Calu3 (cell line): ENCODE measurements around the gene ELMO1. TPM values are rescaled to one million over a fixed set of nuclear protein-coding genes. Genes with fewer than 3 reads are reported as not detected.

Source experiments
- BruUV-seq: library from RNA; stranded (reverse); fragments of 400-500 nt; replicated peaks from 2 replicates; lab custom pipeline; 2021; lab: Mats Ljungman, UMichigan
- CTCF ChIA-PET: fragments of 300-600 bp; sonication (Branson Sonifier 250); formaldehyde crosslinking; loops from one replicate; lab custom pipeline; 2022; ENCODE audit warnings: antibody characterized with exemption; lab: Charles Lee
- DNase-seq: peaks from one replicate; pipeline ENCODE4 v3.0.0; 2022
- H3K27ac Mint-ChIP-seq: one replicate; pipeline ENCODE4 v1.8.0; 2022; ENCODE audit warnings: mixed read lengths; ENCODE audit not compliant: unreplicated experiment
- H3K27me3 Mint-ChIP-seq: one replicate; pipeline ENCODE4 v1.8.0; 2022; ENCODE audit warnings: mixed read lengths; ENCODE audit not compliant: unreplicated experiment
- H3K36me3 Mint-ChIP-seq: one replicate; pipeline ENCODE4 v1.8.0; 2022; ENCODE audit warnings: mild to moderate bottlenecking, moderate library complexity, mixed read lengths; ENCODE audit not compliant: insufficient read depth, unreplicated experiment
- H3K4me1 Mint-ChIP-seq: one replicate; pipeline ENCODE4 v1.8.0; 2022; ENCODE audit warnings: mild to moderate bottlenecking, low read depth, mixed read lengths; ENCODE audit not compliant: unreplicated experiment
- H3K4me3 Mint-ChIP-seq: one replicate; pipeline ENCODE4 v1.8.0; 2022; ENCODE audit warnings: mild to moderate bottlenecking, low read depth, moderate library complexity, mixed read lengths; ENCODE audit not compliant: unreplicated experiment
- H3K9me3 Mint-ChIP-seq: one replicate; pipeline ENCODE4 v1.8.0; 2022; ENCODE audit warnings: low read depth, mixed read lengths; ENCODE audit not compliant: unreplicated experiment
- intact Hi-C: fragments of 100-400 bp; cut with micrococcal nuclease; formaldehyde crosslinking; loops from one replicate; pipeline ENCODE4 v1.10.0; 2022; ENCODE audit not compliant: unreplicated experiment
- total RNA-seq: library from RNA; stranded (reverse); gene quantifications from 2 replicates; pipeline ENCODE4 v1.2.3, GENCODE V29; 2022
- TF ChIP-seq, protein P1 (sequence below): fragments of 200-600 bp; IDR thresholded peaks from one replicate; pipeline ENCODE4 v1.8.0; 2022; ENCODE audit warnings: antibody characterized with exemption; ENCODE audit not compliant: unreplicated experiment

The ELMO1 gene
- total RNA-seq, 1 experiment from 2014 or later: not detected

DNA sequence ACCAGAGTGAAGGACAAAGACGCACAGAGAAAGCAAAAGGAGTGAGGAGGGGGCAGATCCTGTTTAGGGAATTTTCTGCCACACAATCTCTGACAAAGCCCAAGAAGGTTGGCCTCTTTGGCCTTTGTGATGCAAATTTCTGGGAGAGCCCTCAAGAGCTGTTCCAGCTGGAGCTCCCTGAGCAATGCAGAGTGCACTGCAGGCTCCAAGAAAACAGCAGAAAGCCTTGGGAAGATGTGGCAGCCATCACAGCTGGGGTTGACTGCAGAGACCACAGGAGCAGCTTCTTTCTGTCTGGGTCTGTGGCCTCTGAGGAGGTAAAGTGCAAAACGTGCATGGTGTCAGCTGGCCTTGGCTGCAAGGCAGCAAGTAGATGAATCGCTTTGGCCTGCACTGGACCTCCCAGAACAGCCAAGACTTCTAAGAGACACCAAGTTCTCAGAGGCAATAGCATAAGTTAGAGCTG lies 200.2 kb downstream of the ELMO1 start:
- Mint-ChIP-seq H3K4me3 (no peak overlapping the region), H3K27me3 (peaks cover 15% of the 10 kb centered on the region), H3K4me1 (no peaks in the 10 kb centered on the region), H3K27ac (no peak overlapping the region), H3K9me3 (no peaks in the 10 kb centered on the region), H3K36me3 (no peaks in the 10 kb centered on the region)
- BruUV-seq: no TSS peak
- CTCF ChIA-PET: interaction anchor here (0.8 kb wide), 1 partner anchor 34 kb away, joined by 3 read pairs; no protein-coding TSS in a partner anchor
- TF ChIP-seq, protein P1, sequence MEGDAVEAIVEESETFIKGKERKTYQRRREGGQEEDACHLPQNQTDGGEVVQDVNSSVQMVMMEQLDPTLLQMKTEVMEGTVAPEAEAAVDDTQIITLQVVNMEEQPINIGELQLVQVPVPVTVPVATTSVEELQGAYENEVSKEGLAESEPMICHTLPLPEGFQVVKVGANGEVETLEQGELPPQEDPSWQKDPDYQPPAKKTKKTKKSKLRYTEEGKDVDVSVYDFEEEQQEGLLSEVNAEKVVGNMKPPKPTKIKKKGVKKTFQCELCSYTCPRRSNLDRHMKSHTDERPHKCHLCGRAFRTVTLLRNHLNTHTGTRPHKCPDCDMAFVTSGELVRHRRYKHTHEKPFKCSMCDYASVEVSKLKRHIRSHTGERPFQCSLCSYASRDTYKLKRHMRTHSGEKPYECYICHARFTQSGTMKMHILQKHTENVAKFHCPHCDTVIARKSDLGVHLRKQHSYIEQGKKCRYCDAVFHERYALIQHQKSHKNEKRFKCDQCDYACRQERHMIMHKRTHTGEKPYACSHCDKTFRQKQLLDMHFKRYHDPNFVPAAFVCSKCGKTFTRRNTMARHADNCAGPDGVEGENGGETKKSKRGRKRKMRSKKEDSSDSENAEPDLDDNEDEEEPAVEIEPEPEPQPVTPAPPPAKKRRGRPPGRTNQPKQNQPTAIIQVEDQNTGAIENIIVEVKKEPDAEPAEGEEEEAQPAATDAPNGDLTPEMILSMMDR: no peak
- intact Hi-C loops: no loop called here
- no peak for DNase-seq

DNA sequence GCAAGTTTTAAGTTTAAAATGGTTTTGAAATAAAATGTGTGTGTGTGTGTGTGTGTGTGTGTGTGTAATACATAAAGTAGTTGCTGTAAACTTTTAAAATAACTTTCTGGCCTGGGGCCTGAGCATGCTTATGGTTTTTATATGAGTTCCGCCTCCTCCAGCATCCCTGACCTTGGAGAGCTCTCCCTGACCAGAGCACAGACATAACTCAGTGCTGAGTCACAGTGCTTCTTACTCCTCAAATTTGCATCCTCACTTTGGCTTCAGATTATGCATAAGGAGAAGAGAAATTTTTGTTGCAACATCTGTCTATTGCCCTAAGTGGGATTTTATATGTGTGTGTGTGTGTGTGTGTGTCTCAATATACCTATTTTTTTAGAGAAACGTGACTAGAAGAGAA lies 200.8 kb downstream of the ELMO1 start:
- no TSS peak for BruUV-seq
- no peaks in the 10 kb centered on the region for H3K9me3 Mint-ChIP-seq
- DNase-seq: no peak
- H3K4me1 Mint-ChIP-seq: no peaks in the 10 kb centered on the region
- H3K4me3 Mint-ChIP-seq: no peak overlapping the region
- intact Hi-C loops: no loop called here
- TF ChIP-seq, protein P1: no peak
- H3K36me3 Mint-ChIP-seq: no peaks in the 10 kb centered on the region
- CTCF ChIA-PET: interaction anchor here (0.8 kb wide), 1 partner anchor 33 kb away, joined by 3 read pairs; no protein-coding TSS in a partner anchor
- peaks cover 15% of the 10 kb centered on the region for H3K27me3 Mint-ChIP-seq
- no peak overlapping the region for H3K27ac Mint-ChIP-seq

DNA sequence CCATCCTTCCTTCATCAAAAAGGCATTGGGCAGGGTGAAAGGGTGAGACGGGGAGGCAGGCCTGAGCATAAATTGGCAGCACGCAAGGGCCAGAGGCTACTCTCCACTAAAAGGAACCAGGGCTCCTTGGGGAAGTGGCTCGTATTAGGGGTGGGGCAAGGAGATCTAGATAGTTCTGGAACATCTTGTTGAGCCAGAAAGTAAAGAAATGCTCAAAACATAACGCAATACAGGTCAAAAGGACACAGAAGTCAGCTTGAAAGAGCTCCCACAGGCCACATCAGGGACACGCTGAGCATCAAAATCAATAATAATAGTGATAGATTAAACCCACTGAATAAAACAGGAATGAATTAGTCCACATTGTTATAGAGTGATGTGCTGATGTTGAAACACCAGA lies 203.1 kb downstream of the ELMO1 start:
- TF ChIP-seq, protein P1: no peak
- BruUV-seq: no TSS peak
- H3K9me3 Mint-ChIP-seq: peaks cover 2% of the 10 kb centered on the region
- no peak for DNase-seq
- peaks cover 15% of the 10 kb centered on the region for H3K27me3 Mint-ChIP-seq
- H3K4me1 Mint-ChIP-seq: no peaks in the 10 kb centered on the region
- H3K27ac Mint-ChIP-seq: no peak overlapping the region
- no peak overlapping the region for H3K4me3 Mint-ChIP-seq
- CTCF ChIA-PET: no interaction called here
- H3K36me3 Mint-ChIP-seq: no peaks in the 10 kb centered on the region
- intact Hi-C loops: no loop called here

DNA sequence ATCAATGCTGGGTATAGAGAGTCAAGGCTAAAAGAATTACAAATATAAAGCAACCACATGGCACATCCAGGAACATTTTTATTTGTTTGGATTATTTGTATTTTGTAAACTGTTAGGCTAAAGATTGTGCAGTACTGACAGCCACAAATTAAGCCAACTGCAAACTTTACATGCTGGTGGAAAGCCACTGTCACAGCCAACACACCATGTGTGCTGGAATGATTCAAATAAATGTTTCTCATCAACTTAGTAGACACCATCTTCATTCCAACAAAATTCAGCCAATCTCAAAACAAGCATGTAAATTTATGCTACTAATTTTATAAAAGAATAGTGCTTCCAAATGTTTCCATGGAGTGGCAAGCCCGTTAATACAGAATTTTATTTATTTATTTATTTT lies 211.8 kb downstream of the ELMO1 start:
- intact Hi-C loops: no loop called here
- TF ChIP-seq, protein P1: no peak
- CTCF ChIA-PET: no interaction called here
- Mint-ChIP-seq H3K4me1 (no peaks in the 10 kb centered on the region), H3K4me3 (no peak overlapping the region), H3K27ac (no peak overlapping the region), H3K9me3 (peaks cover 2% of the 10 kb centered on the region), H3K27me3 (peaks cover 44% of the 10 kb centered on the region), H3K36me3 (no peaks in the 10 kb centered on the region)
- DNase-seq: no peak
- BruUV-seq: no TSS peak
